GM19467 (cell line): Measurements from ENCODE around the gene CDHR2.
"Not testable (repeated sequence)": the region's sequence is repeated elsewhere in the genome, so short reads cannot be mapped to it uniquely, and the experiment has no call there.

Experiments used
- ATAC-seq: cut with Tn5 transposase; IDR thresholded peaks from one replicate; pipeline ENCODE4 v1.9.1; 2021; ENCODE audit warnings: mild to moderate bottlenecking, moderate library complexity; ENCODE audit not compliant: unreplicated experiment

The CDHR2 gene

GRCh38 chr5:176541338-176542134, 7.6 kb upstream of the CDHR2 start:
- no peak for ATAC-seq

- no peak for ATAC-seq
Measured at GRCh38 chr5:176542135-176542595, 7.0 kb upstream of the CDHR2 start.

GRCh38 chr5:176542596-176543427, 6.3 kb upstream of the CDHR2 start:
- peak; percentile 40 for ATAC-seq

GRCh38 chr5:176543428-176544182, 5.5 kb upstream of the CDHR2 start:
- peak; percentile 62 for ATAC-seq

- ATAC-seq, result no peak
Measured at GRCh38 chr5:176545388-176545736, 3.8 kb upstream of the CDHR2 start.

GRCh38 chr5:176545737-176546509, 3.2 kb upstream of the CDHR2 start:
- ATAC-seq, result no peak

- ATAC-seq, result no peak
Measured at GRCh38 chr5:176547802-176548201, 1.3 kb upstream of the CDHR2 start.

- ATAC-seq, result no peak
Measured at GRCh38 chr5:176549871-176550270, 729 bp downstream of the CDHR2 start.

- ATAC-seq, result no peak
Measured at GRCh38 chr5:176550275-176550831, 1.2 kb downstream of the CDHR2 start.

- ATAC-seq, result not testable (repeated sequence)
Measured at GRCh38 chr5:176550937-176551336, 1.8 kb downstream of the CDHR2 start.

GRCh38 chr5:176552332-176552869, 3.3 kb downstream of the CDHR2 start:
- no peak for ATAC-seq

GRCh38 chr5:176553260-176554085, 4.3 kb downstream of the CDHR2 start:
- no peak for ATAC-seq

GRCh38 chr5:176557846-176558245, 8.7 kb downstream of the CDHR2 start:
- no peak for ATAC-seq

GRCh38 chr5:176559683-176560082, 10.5 kb downstream of the CDHR2 start:
- no peak for ATAC-seq

GRCh38 chr5:176560364-176560763, 11.2 kb downstream of the CDHR2 start:
- ATAC-seq, result no peak

GRCh38 chr5:176561259-176561658, 12.1 kb downstream of the CDHR2 start:
- no peak for ATAC-seq

GRCh38 chr5:176562189-176562588, 13.0 kb downstream of the CDHR2 start:
- ATAC-seq, result no peak

- ATAC-seq, result no peak
Measured at GRCh38 chr5:176564002-176564401, 14.9 kb downstream of the CDHR2 start.

GRCh38 chr5:176565760-176566288, 16.7 kb downstream of the CDHR2 start:
- no peak for ATAC-seq
